ENCODE results near the gene OSTM1. TPM values are rescaled to one million over a fixed set of nuclear protein-coding genes. Genes with fewer than 3 reads are reported as not detected.

The OSTM1 gene
- total RNA-seq, 4 donors from 2014 or later, result 26.3 to 327 (median 58.4) TPM

DNA sequence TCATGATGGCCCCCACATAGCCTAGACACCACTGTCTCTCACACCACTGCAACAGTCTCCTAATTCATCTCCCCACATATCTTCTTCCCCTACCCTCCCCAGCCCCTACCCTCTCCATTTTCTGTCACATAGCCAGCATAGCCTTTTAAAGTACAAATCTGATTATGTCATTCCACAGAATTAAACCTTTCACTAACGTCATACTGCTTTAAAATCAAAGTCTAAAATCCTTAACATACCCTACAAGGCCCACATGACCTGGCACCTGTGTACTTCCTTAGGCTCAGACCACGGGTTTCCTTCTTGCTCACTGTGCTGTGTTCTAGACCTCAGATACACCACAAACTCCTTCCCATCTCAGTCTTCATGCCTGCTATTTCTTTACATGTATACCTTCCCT is 5.9 kb downstream of the OSTM1 start:
- Histone ChIP-seq H3K36me3 (no peaks in the 10 kb centered on the region), H3K27ac (no peak overlapping the region), H3K9me3 (no peaks in the 10 kb centered on the region), H3K27me3 (no peaks in the 10 kb centered on the region), H3K4me3 (no peak overlapping the region), H3K4me1 (peaks cover 0 to 20% (median 3%) of the 10 kb centered on the region in 4 donors)
- intact Hi-C loops (cut with DNase I; ENCODE audit: low total_unique reads), result no loop called here
- WGBS, 2 donors (ENCODE audit: low coverage in 1 of 2), result 22 to 53% methylated on average over 2 of the region's 2 CpGs
- no peak for DNase-seq
- in situ Hi-C loops (cut with MboI; ENCODE audit: low pct_ligation_motif_present in 1 of 4, low pct_unique_long_range_greater_than_20kb in 1 of 4, low sequenced_read_pairs in 3 of 4), result no loop called here
- no peak for TF ChIP-seq EP300 (IDR thresholded peaks at IDR 0.05; ENCODE audit: low read depth)
- no peak for TF ChIP-seq POLR2AphosphoS5 (IDR thresholded peaks at IDR 0.05)

DNA sequence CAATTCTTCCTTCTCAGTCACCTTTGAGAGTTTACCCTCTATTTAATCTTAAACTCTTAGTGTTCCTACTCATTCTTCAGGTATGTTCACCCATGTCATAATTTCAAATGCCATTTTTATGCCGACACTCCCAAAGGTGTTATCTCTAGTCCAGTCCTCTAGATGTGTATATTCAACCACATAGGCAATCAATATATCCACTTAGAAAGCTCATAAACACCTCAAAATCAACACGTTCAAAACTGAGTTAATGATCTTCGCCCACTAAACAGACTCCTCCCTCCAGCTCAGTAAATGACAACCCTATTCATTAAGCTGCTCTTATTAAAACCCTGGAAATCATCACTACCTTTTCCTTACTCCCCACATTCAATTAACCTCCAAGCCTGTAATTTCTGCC is 6.4 kb downstream of the OSTM1 start:
- H3K27ac ChIP-seq, result no peak overlapping the region
- in situ Hi-C loops (cut with MboI; ENCODE audit: low pct_ligation_motif_present in 1 of 4, low pct_unique_long_range_greater_than_20kb in 1 of 4, low sequenced_read_pairs in 3 of 4) (no loop called here), intact Hi-C loops (cut with DNase I; ENCODE audit: low total_unique reads) (no loop called here)
- no peak for DNase-seq
- WGBS, 2 donors (ENCODE audit: low coverage in 1 of 2), result 52 to 66% methylated on average over 3 of the region's 3 CpGs
- H3K4me3 ChIP-seq, result no peak overlapping the region
- peaks cover 0 to 3% (median 0%) of the 10 kb centered on the region in 4 donors for H3K36me3 ChIP-seq
- H3K9me3 ChIP-seq, result no peaks in the 10 kb centered on the region
- no peak for TF ChIP-seq POLR2A (IDR thresholded peaks at IDR 0.05)
- TF ChIP-seq, protein P1, sequence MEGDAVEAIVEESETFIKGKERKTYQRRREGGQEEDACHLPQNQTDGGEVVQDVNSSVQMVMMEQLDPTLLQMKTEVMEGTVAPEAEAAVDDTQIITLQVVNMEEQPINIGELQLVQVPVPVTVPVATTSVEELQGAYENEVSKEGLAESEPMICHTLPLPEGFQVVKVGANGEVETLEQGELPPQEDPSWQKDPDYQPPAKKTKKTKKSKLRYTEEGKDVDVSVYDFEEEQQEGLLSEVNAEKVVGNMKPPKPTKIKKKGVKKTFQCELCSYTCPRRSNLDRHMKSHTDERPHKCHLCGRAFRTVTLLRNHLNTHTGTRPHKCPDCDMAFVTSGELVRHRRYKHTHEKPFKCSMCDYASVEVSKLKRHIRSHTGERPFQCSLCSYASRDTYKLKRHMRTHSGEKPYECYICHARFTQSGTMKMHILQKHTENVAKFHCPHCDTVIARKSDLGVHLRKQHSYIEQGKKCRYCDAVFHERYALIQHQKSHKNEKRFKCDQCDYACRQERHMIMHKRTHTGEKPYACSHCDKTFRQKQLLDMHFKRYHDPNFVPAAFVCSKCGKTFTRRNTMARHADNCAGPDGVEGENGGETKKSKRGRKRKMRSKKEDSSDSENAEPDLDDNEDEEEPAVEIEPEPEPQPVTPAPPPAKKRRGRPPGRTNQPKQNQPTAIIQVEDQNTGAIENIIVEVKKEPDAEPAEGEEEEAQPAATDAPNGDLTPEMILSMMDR (IDR thresholded peaks at IDR 0.05), result no peak
- TF ChIP-seq EP300 (IDR thresholded peaks at IDR 0.05; ENCODE audit: low read depth), result no peak
- TF ChIP-seq POLR2AphosphoS5 (IDR thresholded peaks at IDR 0.05), result no peak
- no peaks in the 10 kb centered on the region for H3K27me3 ChIP-seq
- peaks cover 0 to 16% (median 0%) of the 10 kb centered on the region in 4 donors for H3K4me1 ChIP-seq

DNA sequence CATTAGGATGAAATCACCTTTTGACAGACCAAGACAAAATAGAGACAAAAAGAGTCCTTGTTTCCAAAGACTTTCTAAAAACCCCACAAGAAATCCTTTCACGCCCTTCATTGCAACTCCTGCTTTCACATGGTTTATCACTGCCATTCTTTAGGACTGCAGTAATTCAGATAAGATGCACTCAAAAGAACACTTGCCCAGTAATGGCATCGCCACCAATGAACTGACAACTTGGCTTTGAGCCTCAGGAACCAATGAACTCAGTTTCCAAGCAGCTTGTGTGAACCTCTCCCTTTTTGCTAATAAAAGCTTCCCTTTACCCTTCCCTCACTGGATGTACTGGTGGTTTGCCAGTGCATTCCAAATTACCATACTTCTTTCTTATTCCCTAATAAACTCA is 21.8 kb downstream of the OSTM1 start:
- H3K4me3 ChIP-seq, result no peak overlapping the region
- H3K27me3 ChIP-seq, result no peaks in the 10 kb centered on the region
- intact Hi-C loops (cut with DNase I; ENCODE audit: low total_unique reads) (loop anchor here (5.0 kb wide), 1 partner anchor 160 kb away; no protein-coding TSS in a partner anchor), in situ Hi-C loops (cut with MboI; ENCODE audit: low pct_ligation_motif_present in 1 of 4, low pct_unique_long_range_greater_than_20kb in 1 of 4, low sequenced_read_pairs in 3 of 4) (no loop called here)
- peaks cover 0 to 12% (median 2%) of the 10 kb centered on the region in 4 donors for H3K36me3 ChIP-seq
- no peak overlapping the region for H3K27ac ChIP-seq
- TF ChIP-seq POLR2A (IDR thresholded peaks at IDR 0.05) (no peak), EP300 (IDR thresholded peaks at IDR 0.05; ENCODE audit: low read depth) (no peak), POLR2AphosphoS5 (IDR thresholded peaks at IDR 0.05) (no peak)
- TF ChIP-seq, protein P1 (IDR thresholded peaks at IDR 0.05), result no peak
- WGBS, 2 donors (ENCODE audit: low coverage in 1 of 2), result 79 to 92% methylated on average over 2 of the region's 2 CpGs
- no peaks in the 10 kb centered on the region for H3K9me3 ChIP-seq
- no peak for DNase-seq
- H3K4me1 ChIP-seq, result no peaks in the 10 kb centered on the region

DNA sequence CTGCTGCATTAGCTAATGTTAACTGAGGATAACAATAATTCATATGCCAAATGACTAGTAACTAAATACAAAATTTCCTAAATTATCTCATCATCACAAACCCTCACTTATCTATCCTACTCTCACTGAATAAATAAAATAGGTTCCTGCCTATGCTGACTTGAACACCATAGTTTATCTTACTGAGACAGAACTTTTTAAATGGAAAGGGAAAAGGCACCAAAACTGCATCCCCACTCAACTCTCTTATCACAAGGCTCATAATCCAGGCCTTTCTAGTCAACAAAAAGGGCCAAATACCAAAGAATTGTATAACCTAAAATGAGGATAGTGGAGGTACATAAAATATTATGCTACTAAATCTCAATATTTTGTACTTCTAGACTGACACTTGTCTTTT is 23.1 kb downstream of the OSTM1 start:
- H3K27me3 ChIP-seq, result no peaks in the 10 kb centered on the region
- H3K4me3 ChIP-seq, result no peak overlapping the region
- no peaks in the 10 kb centered on the region for H3K9me3 ChIP-seq
- H3K4me1 ChIP-seq, result no peaks in the 10 kb centered on the region
- TF ChIP-seq, protein P1 (IDR thresholded peaks at IDR 0.05), result no peak
- no peak for TF ChIP-seq POLR2A (IDR thresholded peaks at IDR 0.05)
- no peak for TF ChIP-seq EP300 (IDR thresholded peaks at IDR 0.05; ENCODE audit: low read depth)
- TF ChIP-seq POLR2AphosphoS5 (IDR thresholded peaks at IDR 0.05), result no peak
- peaks cover 0 to 21% (median 7%) of the 10 kb centered on the region in 4 donors for H3K36me3 ChIP-seq
- DNase-seq, result no peak
- intact Hi-C loops (cut with DNase I; ENCODE audit: low total_unique reads), result loop anchor here (5.0 kb wide), 1 partner anchor 159 kb away; no protein-coding TSS in a partner anchor
- in situ Hi-C loops (cut with MboI; ENCODE audit: low pct_ligation_motif_present in 1 of 4, low pct_unique_long_range_greater_than_20kb in 1 of 4, low sequenced_read_pairs in 3 of 4), result no loop called here
- H3K27ac ChIP-seq, result no peak overlapping the region

DNA sequence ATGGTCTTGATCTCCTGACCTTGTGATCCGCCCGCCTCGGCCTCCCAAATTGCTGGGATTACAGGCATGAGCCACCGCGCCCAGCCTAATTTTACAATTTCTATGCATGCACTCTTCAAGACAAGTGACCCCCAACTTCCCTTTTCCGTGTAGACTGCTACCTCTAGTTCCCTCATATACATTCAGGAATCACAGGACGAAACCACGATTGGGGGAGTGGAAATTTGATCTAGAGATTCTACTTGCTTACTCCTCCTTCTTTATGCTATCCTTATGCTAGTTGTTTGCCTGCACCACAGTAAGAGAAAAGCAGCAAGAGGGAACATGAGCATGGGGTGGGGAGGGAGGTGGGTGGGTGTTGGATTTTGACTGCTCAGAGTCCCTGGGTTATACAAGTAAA is 34.9 kb downstream of the OSTM1 start:
- in situ Hi-C loops (cut with MboI; ENCODE audit: low pct_ligation_motif_present in 1 of 4, low pct_unique_long_range_greater_than_20kb in 1 of 4, low sequenced_read_pairs in 3 of 4) (loop anchor here in 2 of 4 donors (10.0 to 25.0 kb wide), 2 partner anchors 55 to 352 kb away; no protein-coding TSS in a partner anchor), intact Hi-C loops (cut with DNase I; ENCODE audit: low total_unique reads) (no loop called here)
- Histone ChIP-seq H3K4me3 (no peak overlapping the region), H3K27ac (no peak overlapping the region), H3K9me3 (no peaks in the 10 kb centered on the region), H3K27me3 (no peaks in the 10 kb centered on the region), H3K4me1 (no peaks in the 10 kb centered on the region), H3K36me3 (peaks cover 0 to 31% (median 4%) of the 10 kb centered on the region in 4 donors)
- no peak for DNase-seq
- TF ChIP-seq EP300 (IDR thresholded peaks at IDR 0.05; ENCODE audit: low read depth), result no peak
- TF ChIP-seq, protein P1 (IDR thresholded peaks at IDR 0.05), result no peak
- TF ChIP-seq POLR2A (IDR thresholded peaks at IDR 0.05), result no peak
- no peak for TF ChIP-seq POLR2AphosphoS5 (IDR thresholded peaks at IDR 0.05)
- WGBS, 2 donors (ENCODE audit: low coverage in 1 of 2), result 95% methylated on average over 8 of the region's 8 CpGs; no CpG with 5 or more reads in 1 of the 2 donors

Data from transverse colon (tissue), 4 donors.